ENCODE results near the gene GPR12.
A peak's percentile ranks its signal among the peaks of the same experiment; 100 is the strongest.
"Not testable (repeated sequence)": the region's sequence is repeated elsewhere in the genome, so short reads cannot be mapped to it uniquely, and the experiment has no call there.

The GPR12 gene

GRCh38 chr13:26747706-26748105 is 12.9 kb downstream of the GPR12 start:
- DNase-seq, result no peak

- DNase-seq, result no peak
These were observed 16.6 kb downstream of the GPR12 start for GRCh38 chr13:26743971-26744370.

GRCh38 chr13:26742691-26743358 is 17.8 kb downstream of the GPR12 start:
- no peak for DNase-seq

- no peak for DNase-seq
These were observed 24.9 kb downstream of the GPR12 start for GRCh38 chr13:26735677-26736076.

- DNase-seq, result no peak
These were observed 33.0 kb downstream of the GPR12 start for GRCh38 chr13:26727633-26728032.

- DNase-seq, result no peak
These were observed 33.5 kb downstream of the GPR12 start for GRCh38 chr13:26727122-26727521.

GRCh38 chr13:26726684-26727083 is 33.9 kb downstream of the GPR12 start:
- no peak for DNase-seq

GRCh38 chr13:26723620-26724019 is 37.0 kb downstream of the GPR12 start:
- DNase-seq, result not testable (repeated sequence)

- no peak for DNase-seq
These were observed 38.3 kb downstream of the GPR12 start for GRCh38 chr13:26722321-26722720.

GRCh38 chr13:26721251-26722121 is 39.1 kb downstream of the GPR12 start:
- DNase-seq, result peak in 1 of 2 donors; percentile 4

- no peak for DNase-seq
These were observed 41.1 kb downstream of the GPR12 start for GRCh38 chr13:26719356-26719945.

- DNase-seq, result no peak
These were observed 41.7 kb downstream of the GPR12 start for GRCh38 chr13:26718872-26719271.

- no peak for DNase-seq
These were observed 42.4 kb downstream of the GPR12 start for GRCh38 chr13:26718146-26718545.

GRCh38 chr13:26716984-26717383 is 43.6 kb downstream of the GPR12 start:
- no peak for DNase-seq

- no peak for DNase-seq
These were observed 47.2 kb downstream of the GPR12 start for GRCh38 chr13:26713341-26713740.

- no peak for DNase-seq
These were observed 49.4 kb downstream of the GPR12 start for GRCh38 chr13:26711211-26711610.

- DNase-seq, result no peak
These were observed 50.4 kb downstream of the GPR12 start for GRCh38 chr13:26710166-26710565.

- DNase-seq, result no peak
These were observed 51.1 kb downstream of the GPR12 start for GRCh38 chr13:26709461-26709860.

- no peak for DNase-seq
These were observed 52.6 kb downstream of the GPR12 start for GRCh38 chr13:26708007-26708297.

- DNase-seq, result peak in 1 of 2 donors; percentile 16
These were observed 53.2 kb downstream of the GPR12 start for GRCh38 chr13:26707122-26708006.

- DNase-seq, result no peak
These were observed 54.2 kb downstream of the GPR12 start for GRCh38 chr13:26706381-26706780.

- DNase-seq, result no peak
These were observed 55.0 kb downstream of the GPR12 start for GRCh38 chr13:26705536-26705935.
